ENCODE measurements around the gene CCDC192.

GRCh38 chr5:127976525-127976924, 273.3 kb downstream of the CCDC192 start:
- TF ChIP-seq CTCF (IDR thresholded peaks at IDR 0.05) (no peak), TP53 (CRISPR knock-in tag; IDR thresholded peaks at IDR 0.05) (no peak), CREB1 (CRISPR knock-in tag; IDR thresholded peaks at IDR 0.05) (no peak), USF2 (CRISPR knock-in tag; IDR thresholded peaks at IDR 0.05) (no peak), KAT7 (CRISPR knock-in tag; IDR thresholded peaks at IDR 0.05; ENCODE audit: borderline replicate concordance) (no peak)

All from WTC11 (cell line).